ENCODE results near the gene C1orf74.

DNA sequence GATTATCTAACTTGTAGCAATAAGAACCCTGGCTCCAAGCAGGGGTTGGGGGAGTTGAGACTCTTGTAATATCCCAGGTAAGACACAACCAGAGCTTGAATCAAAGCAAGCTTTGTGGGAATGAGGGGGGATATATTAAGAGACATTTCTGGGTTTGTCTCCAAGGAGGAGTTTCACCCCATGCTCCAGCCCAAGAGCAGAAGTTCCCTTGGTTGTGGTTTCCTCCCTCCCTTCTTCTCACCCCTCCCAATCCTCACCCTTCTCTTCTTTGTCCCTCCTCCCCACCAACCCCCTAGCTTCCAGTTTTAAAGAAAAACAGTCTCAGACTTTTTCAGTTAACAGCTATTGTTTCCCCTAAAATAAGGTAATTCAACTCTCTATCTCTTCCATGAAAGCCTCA is 16.7 kb downstream of the C1orf74 start:
- no peak for TF ChIP-seq CTCF (IDR thresholded peaks at IDR 0.05 in 2 of 3, conservative IDR thresholded peaks at IDR 0.05 in 1 of 3; ENCODE audit: borderline replicate concordance in 1 of 3, insufficient read depth in 1 of 3, low read depth in 2 of 3, low read length in 2 of 3)
- TF ChIP-seq REST (IDR thresholded peaks at IDR 0.05; ENCODE audit: low read depth), result no peak
- TF ChIP-seq ZFX (IDR thresholded peaks at IDR 0.05), result no peak
- TF ChIP-seq MAX (IDR thresholded peaks at IDR 0.05), result no peak
- no peak for TF ChIP-seq ATF3 (IDR thresholded peaks at IDR 0.05)
- no peak for TF ChIP-seq SRF (IDR thresholded peaks at IDR 0.05; ENCODE audit: low read depth)
- TF ChIP-seq YY1 (IDR thresholded peaks at IDR 0.05; ENCODE audit: extremely low read depth, insufficient replicate concordance, low read depth, low read length), result no peak
- no peak for TF ChIP-seq POLR2A (IDR thresholded peaks at IDR 0.05; ENCODE audit: borderline replicate concordance, extremely low read depth, insufficient read depth, insufficient read length)
- no peak for TF ChIP-seq POLR2AphosphoS5 (IDR thresholded peaks at IDR 0.05; ENCODE audit: low read depth, low read length)
